ENCODE results near the gene SYP. TPM values are rescaled to one million over a fixed set of nuclear protein-coding genes. Genes with fewer than 3 reads are reported as not detected.

Gene SYP
- total and polyA plus RNA-seq, 9 of the 15 experiments (the other 6 are each of a cell fraction or from before 2014, with no cell fraction given): 0.48 to 5.1 (median 2.6) TPM

DNA sequence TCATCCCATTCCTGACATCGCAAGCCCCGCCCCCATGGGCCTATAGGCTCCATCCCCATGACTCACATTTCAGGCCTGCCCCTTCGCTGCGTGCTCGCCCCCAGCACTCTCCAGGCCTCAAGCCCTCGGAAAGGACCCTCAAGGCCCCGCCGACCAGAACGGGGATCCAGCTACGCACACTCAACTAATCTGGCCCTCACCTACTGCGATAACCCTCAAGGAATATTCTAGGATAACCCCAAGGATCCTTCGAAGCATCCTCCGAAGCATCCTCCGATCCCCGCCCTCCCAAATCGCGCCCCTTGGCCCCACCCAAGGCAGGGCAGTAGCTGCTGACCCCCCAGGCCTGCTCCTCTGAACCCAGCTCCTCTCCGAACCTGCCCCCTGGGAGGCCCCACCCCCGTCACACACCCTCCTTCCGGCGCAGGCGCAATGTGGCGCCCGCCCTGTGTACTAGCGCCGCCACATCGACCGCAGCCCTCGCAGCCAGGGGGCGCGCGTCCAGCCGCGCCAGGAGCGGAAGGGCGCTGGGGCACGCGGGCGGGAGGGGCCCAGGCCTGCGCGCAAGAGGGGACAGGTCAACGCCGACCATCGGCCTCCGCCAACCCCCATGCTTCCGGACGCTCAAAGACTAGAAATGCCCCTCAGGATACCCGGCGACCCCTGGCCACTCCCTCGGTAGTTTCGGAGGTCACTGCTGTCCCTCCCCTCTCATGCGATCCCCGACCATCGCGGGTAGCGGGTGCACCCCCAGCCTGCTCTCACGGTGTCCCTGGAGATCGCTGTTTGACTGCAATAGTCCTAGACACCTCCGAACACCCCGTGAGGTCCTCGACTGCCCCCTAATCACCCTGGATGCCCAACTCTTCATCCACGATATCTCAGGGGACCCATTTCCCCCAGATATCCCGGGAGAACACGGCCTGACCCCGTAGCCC lies 43.8 kb downstream of the SYP start (continued):
- peak; percentile 63; the same call in 1 of the 2 replicates for TF ChIP-seq ELF1 (tag; IDR thresholded peaks at IDR 0.05)
- no peak for TF ChIP-seq NFXL1 (CRISPR knock-in tag; IDR thresholded peaks at IDR 0.05)
- no peak for TF ChIP-seq MXI1 (IDR thresholded peaks at IDR 0.05; ENCODE audit: low read depth, low read length)
- TF ChIP-seq CBFB (CRISPR knock-in tag; IDR thresholded peaks at IDR 0.05): 0 out of 2 replicates have a peak, but pooled peaks have one; percentile 56
- TF ChIP-seq, protein P1, sequence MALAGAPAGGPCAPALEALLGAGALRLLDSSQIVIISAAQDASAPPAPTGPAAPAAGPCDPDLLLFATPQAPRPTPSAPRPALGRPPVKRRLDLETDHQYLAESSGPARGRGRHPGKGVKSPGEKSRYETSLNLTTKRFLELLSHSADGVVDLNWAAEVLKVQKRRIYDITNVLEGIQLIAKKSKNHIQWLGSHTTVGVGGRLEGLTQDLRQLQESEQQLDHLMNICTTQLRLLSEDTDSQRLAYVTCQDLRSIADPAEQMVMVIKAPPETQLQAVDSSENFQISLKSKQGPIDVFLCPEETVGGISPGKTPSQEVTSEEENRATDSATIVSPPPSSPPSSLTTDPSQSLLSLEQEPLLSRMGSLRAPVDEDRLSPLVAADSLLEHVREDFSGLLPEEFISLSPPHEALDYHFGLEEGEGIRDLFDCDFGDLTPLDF (CRISPR knock-in tag; IDR thresholded peaks at IDR 0.05): 0 out of 2 replicates have a peak, but pooled peaks have one; percentile 77
- TF ChIP-seq CTBP1 (IDR thresholded peaks at IDR 0.05; ENCODE audit: borderline replicate concordance): peak; percentile 45; the same call in 1 of the 2 replicates
- TF ChIP-seq RB1 (IDR thresholded peaks at IDR 0.05; ENCODE audit: low read depth): peak; percentile 85
- 0 out of 2 replicates have a peak, but pooled peaks have one; percentile 32 for TF ChIP-seq ZNF175 (CRISPR knock-in tag; IDR thresholded peaks at IDR 0.05; ENCODE audit: low read depth)
- TF ChIP-seq STAT5A (IDR thresholded peaks at IDR 0.05; ENCODE audit: borderline replicate concordance, low read length): no peak
- TF ChIP-seq HMG20A (CRISPR knock-in tag; conservative IDR thresholded peaks at IDR 0.05): no peak
- no peak for TF ChIP-seq KAT8 (IDR thresholded peaks at IDR 0.05; ENCODE audit: low read depth)
- TF ChIP-seq ILF3 (IDR thresholded peaks at IDR 0.05; ENCODE audit: borderline replicate concordance): no peak
- no peak for TF ChIP-seq GATA2 (CRISPR knock-in tag; IDR thresholded peaks at IDR 0.05)
- TF ChIP-seq, protein P2, sequence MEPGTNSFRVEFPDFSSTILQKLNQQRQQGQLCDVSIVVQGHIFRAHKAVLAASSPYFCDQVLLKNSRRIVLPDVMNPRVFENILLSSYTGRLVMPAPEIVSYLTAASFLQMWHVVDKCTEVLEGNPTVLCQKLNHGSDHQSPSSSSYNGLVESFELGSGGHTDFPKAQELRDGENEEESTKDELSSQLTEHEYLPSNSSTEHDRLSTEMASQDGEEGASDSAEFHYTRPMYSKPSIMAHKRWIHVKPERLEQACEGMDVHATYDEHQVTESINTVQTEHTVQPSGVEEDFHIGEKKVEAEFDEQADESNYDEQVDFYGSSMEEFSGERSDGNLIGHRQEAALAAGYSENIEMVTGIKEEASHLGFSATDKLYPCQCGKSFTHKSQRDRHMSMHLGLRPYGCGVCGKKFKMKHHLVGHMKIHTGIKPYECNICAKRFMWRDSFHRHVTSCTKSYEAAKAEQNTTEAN (CRISPR knock-in tag; IDR thresholded peaks at IDR 0.05): 0 out of 2 replicates have a peak, but pooled peaks have one; percentile 64
- TF ChIP-seq CCNT2 (IDR thresholded peaks at IDR 0.05; ENCODE audit: borderline replicate concordance, extremely low read depth, insufficient read length, low read depth, low read length): peak; percentile 66
- TF ChIP-seq, protein P3, sequence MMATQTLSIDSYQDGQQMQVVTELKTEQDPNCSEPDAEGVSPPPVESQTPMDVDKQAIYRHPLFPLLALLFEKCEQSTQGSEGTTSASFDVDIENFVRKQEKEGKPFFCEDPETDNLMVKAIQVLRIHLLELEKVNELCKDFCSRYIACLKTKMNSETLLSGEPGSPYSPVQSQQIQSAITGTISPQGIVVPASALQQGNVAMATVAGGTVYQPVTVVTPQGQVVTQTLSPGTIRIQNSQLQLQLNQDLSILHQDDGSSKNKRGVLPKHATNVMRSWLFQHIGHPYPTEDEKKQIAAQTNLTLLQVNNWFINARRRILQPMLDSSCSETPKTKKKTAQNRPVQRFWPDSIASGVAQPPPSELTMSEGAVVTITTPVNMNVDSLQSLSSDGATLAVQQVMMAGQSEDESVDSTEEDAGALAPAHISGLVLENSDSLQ (IDR thresholded peaks at IDR 0.05): peak; percentile 55; the same call in 1 of the 2 replicates
- no peak for TF ChIP-seq RBM14 (IDR thresholded peaks at IDR 0.05; ENCODE audit: borderline replicate concordance, insufficient read depth, low read depth, low read length)
- TF ChIP-seq, protein P4, sequence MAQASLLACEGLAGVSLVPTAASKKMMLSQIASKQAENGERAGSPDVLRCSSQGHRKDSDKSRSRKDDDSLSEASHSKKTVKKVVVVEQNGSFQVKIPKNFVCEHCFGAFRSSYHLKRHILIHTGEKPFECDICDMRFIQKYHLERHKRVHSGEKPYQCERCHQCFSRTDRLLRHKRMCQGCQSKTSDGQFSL (CRISPR knock-in tag; IDR thresholded peaks at IDR 0.05): peak; percentile 94
- TF ChIP-seq, protein P4 (tag; IDR thresholded peaks at IDR 0.05): 0 out of 4 replicates have a peak, but pooled peaks of 1 of the 2 experiments have one; percentile 47
- TF ChIP-seq, protein P5, sequence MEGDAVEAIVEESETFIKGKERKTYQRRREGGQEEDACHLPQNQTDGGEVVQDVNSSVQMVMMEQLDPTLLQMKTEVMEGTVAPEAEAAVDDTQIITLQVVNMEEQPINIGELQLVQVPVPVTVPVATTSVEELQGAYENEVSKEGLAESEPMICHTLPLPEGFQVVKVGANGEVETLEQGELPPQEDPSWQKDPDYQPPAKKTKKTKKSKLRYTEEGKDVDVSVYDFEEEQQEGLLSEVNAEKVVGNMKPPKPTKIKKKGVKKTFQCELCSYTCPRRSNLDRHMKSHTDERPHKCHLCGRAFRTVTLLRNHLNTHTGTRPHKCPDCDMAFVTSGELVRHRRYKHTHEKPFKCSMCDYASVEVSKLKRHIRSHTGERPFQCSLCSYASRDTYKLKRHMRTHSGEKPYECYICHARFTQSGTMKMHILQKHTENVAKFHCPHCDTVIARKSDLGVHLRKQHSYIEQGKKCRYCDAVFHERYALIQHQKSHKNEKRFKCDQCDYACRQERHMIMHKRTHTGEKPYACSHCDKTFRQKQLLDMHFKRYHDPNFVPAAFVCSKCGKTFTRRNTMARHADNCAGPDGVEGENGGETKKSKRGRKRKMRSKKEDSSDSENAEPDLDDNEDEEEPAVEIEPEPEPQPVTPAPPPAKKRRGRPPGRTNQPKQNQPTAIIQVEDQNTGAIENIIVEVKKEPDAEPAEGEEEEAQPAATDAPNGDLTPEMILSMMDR (IDR thresholded peaks at IDR 0.05 in 2 of 3, conservative IDR thresholded peaks at IDR 0.05 in 1 of 3; ENCODE audit: insufficient read depth in 2 of 3, low read depth in 1 of 3, low read length in 3 of 3): peak; percentile 75 to 95 (median 89)
